ENCODE measurements around the gene NHLRC2. TPM values are rescaled to one million over a fixed set of nuclear protein-coding genes. Genes with fewer than 3 reads are reported as not detected.

The NHLRC2 gene
- total RNA-seq, 1 donor from 2014 or later, result 30.1 TPM

- no peak overlapping the region for H3K4me3 ChIP-seq (ENCODE audit: low read depth, low read length)
- TF ChIP-seq CTCF (conservative IDR thresholded peaks at IDR 0.05; ENCODE audit: low read depth, low read length), result no peak
- no peak for DNase-seq (ENCODE audit: low read depth)
These were observed 60.5 kb downstream of the NHLRC2 start for GRCh38 chr10:113914956-113915355.

DNA sequence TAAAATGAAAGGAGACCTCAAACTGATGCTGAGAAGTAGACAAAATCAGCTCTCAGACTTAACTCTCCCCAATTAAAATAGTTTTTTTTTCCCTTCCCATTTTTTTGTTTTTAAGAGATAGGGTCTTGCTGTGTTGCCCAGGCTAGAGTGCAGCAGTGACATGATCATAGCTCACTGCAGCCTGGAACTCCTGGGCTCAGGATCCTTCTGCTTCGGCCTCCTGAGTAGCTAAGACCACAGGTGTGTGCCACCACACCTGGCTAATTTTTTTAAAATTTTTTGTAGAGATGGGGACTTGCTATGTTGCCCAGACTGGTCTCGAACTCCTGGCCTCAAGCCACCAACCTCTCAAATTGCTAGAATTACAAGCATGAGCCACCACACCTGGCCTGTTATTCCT lies 61.1 kb downstream of the NHLRC2 start:
- no peak overlapping the region for H3K4me3 ChIP-seq (ENCODE audit: low read depth, low read length)
- no peak for TF ChIP-seq CTCF (conservative IDR thresholded peaks at IDR 0.05; ENCODE audit: low read depth, low read length)
- DNase-seq (ENCODE audit: low read depth), result no peak

- no peak for DNase-seq (ENCODE audit: low read depth)
- no peak for TF ChIP-seq CTCF (conservative IDR thresholded peaks at IDR 0.05; ENCODE audit: low read depth, low read length)
- H3K4me3 ChIP-seq (ENCODE audit: low read depth, low read length), result no peak overlapping the region
These were observed 61.6 kb downstream of the NHLRC2 start for GRCh38 chr10:113916053-113916452.

GRCh38 chr10:113917636-113918035 lies 63.2 kb downstream of the NHLRC2 start:
- TF ChIP-seq CTCF (conservative IDR thresholded peaks at IDR 0.05; ENCODE audit: low read depth, low read length), result no peak
- no peak overlapping the region for H3K4me3 ChIP-seq (ENCODE audit: low read depth, low read length)
- DNase-seq (ENCODE audit: low read depth), result no peak

DNA sequence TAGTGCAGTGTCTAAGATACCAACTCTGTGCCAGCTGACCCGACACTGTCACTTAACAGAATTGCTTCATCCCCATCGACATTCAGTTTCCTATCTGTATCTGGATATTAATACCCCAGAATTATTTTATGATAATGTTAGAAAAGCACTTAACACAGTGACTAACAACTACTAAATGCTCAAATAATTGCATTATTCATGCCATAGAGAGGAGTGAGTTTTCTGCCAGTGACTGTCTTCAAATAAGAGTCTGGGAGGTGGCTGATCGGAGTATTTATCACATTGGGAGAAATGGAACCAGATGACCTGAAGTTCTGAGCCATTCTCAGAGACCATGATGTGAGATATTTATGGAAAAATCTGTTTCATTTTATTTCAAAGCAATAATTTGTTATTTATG lies 65.7 kb downstream of the NHLRC2 start:
- TF ChIP-seq CTCF (conservative IDR thresholded peaks at IDR 0.05; ENCODE audit: low read depth, low read length), result no peak
- H3K4me3 ChIP-seq (ENCODE audit: low read depth, low read length), result no peak overlapping the region
- DNase-seq (ENCODE audit: low read depth), result no peak

- no peak overlapping the region for H3K4me3 ChIP-seq (ENCODE audit: low read depth, low read length)
- no peak for TF ChIP-seq CTCF (conservative IDR thresholded peaks at IDR 0.05; ENCODE audit: low read depth, low read length)
- DNase-seq (ENCODE audit: low read depth), result no peak
These were observed 66.4 kb downstream of the NHLRC2 start for GRCh38 chr10:113920875-113921274.

DNA sequence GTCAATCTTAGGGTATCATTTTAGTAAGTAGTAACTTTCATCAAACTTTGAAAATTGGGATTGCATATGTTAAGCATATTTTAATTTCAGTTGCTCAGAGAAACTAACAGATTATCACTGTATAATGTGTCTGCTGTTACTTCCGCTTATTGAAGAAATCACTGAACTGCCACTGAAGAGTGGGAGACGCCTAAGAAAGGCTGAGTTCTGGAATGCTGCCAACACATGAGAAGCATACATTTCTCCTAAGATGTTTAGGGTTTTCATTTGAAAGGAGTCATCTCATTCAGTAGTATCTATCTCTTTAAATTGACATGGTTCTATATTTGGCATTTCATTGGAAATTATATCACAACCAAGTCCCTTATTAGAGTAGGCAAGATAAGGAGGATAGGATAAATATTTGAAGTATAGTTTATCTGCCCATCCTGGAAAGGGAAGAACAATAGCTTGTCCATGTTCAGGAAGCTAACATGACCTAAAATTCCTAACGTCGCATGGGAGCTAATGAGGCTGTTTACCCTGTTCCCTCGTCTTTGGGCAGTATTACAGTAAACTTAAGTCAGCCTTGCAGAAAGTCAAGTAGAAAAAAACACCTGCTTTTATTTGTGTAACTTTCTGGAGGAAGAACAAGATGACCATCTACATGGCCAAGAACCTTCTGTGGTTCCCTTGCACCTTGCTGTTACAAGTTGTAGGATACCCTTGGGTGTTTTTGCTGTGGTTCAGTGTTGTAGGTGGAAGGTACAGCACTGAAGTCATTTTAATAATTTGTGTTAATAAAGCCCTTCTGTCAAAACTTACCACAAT lies 67.3 kb downstream of the NHLRC2 start:
- H3K4me3 ChIP-seq (ENCODE audit: low read depth, low read length), result no peak overlapping the region
- TF ChIP-seq CTCF (conservative IDR thresholded peaks at IDR 0.05; ENCODE audit: low read depth, low read length), result no peak
- no peak for DNase-seq (ENCODE audit: low read depth)
